A549 (cell line): ENCODE measurements around the gene RPL9.

Experiments used
- KDM5A ChIP-seq: fragments of 200-600 bp; sonication (generic); IDR thresholded peaks from 2 replicates; pipeline ENCODE4 v1.6.1; 2016; ENCODE audit warnings: antibody characterized with exemption, mild to moderate bottlenecking
- SMC3 ChIP-seq: fragments of >200 bp; sonication (Bioruptor Twin); formaldehyde crosslinking; IDR thresholded peaks from 3 replicates; pipeline ENCODE4 v1.6.1; 2018; ENCODE audit warnings: inconsistent platforms

GRCh38 chr4:39494354-39494753, 35.6 kb upstream of the RPL9 start:
- TF ChIP-seq KDM5A (no peak), SMC3 (no peak)
